Esophagus squamous epithelium (tissue), 5 donors: ENCODE measurements around the gene GREM1. TPM values are rescaled to one million over a fixed set of nuclear protein-coding genes. Genes with fewer than 3 reads are reported as not detected.

Source experiments
- DNase-seq: peaks from one replicate; lab custom pipeline; 2025; lab: John Stamatoyannopoulos, UW
- H3K27ac ChIP-seq, 4 donors: fragments of 200-600 bp; sonication (generic); one replicate each; pipeline ENCODE4 v1.5.1; 2016 to 2019; ENCODE audit warnings: mild to moderate bottlenecking in 1 of 4
- H3K27me3 ChIP-seq, 4 donors: fragments of 200-600 bp; sonication (generic); 1 replicate in 3 of 4; 2 replicates in 1 of 4; pipeline versions ENCODE4 v1.5.1 to v1.6.0; 2017 to 2021; ENCODE audit warnings: antibody characterized with exemption in 1 of 4
- H3K36me3 ChIP-seq, 3 donors: fragments of 200-600 bp; sonication (generic); one replicate each; pipeline ENCODE4 v1.5.1; 2016 to 2019
- H3K4me1 ChIP-seq, 3 donors: fragments of 200-600 bp; sonication (generic); one replicate each; pipeline ENCODE4 v1.5.1; 2017 to 2019
- H3K4me3 ChIP-seq, 4 donors: fragments of 200-600 bp; sonication (generic); 1 replicate in 3 of 4; 2 replicates in 1 of 4; pipeline ENCODE4 v1.5.1; 2016 to 2019; ENCODE audit warnings: mild to moderate bottlenecking in 2 of 4, moderate library complexity in 1 of 4
- H3K9me3 ChIP-seq, 3 donors: fragments of 200-600 bp; sonication (generic); one replicate each; pipeline ENCODE4 v1.5.1; 2016 to 2019
- POLR2A ChIP-seq, 4 donors: fragments of 450-650 bp; IDR thresholded peaks; one replicate each; pipeline ENCODE4 v1.6.1; 2017; ENCODE audit warnings: antibody characterized with exemption in 4 of 4, mild to moderate bottlenecking in 4 of 4, moderate library complexity in 3 of 4
- WGBS, 2 donors: methylation state at CpG; one replicate each; pipeline ENCODE4 v1.1.5; 2018; 5-methylcytosine and 5-hydroxymethylcytosine counted together
- intact Hi-C: fragments of 100-400 bp; cut with DNase I; formaldehyde crosslinking; loops from one replicate; pipeline ENCODE4 v1.15.0; 2022
- total RNA-seq, 4 donors: library from RNA; depleted of rRNA; stranded (reverse); fragments of >200 nt; gene quantifications; one replicate each; pipeline ENCODE4 v1.1.0, GENCODE V29; 2016
- TF ChIP-seq, protein P1 (sequence below), 6 experiments: fragments of 450-650 bp in 4 of 6; fragments of 200-600 bp in 2 of 6; sonication (generic) in 2 of 6; IDR thresholded peaks; one replicate each; pipeline ENCODE4 v1.5.1; 2016 to 2019; ENCODE audit warnings: antibody characterized with exemption in 6 of 6, mild to moderate bottlenecking in 4 of 6, moderate library complexity in 4 of 6
- donor health status: DM: yes; HTN: yes; CAD: no.

GREM1 gene
- total RNA-seq, 4 donors from 2014 or later, result 0.30 to 11.6 (median 6.4) TPM

GRCh38 chr15:32685576-32685975 lies 32.2 kb upstream of the GREM1 start:
- intact Hi-C loops, result no loop called here
- H3K9me3 ChIP-seq, result no peaks in the 10 kb centered on the region
- no peak for TF ChIP-seq POLR2A (IDR thresholded peaks at IDR 0.05)
- TF ChIP-seq, protein P1, sequence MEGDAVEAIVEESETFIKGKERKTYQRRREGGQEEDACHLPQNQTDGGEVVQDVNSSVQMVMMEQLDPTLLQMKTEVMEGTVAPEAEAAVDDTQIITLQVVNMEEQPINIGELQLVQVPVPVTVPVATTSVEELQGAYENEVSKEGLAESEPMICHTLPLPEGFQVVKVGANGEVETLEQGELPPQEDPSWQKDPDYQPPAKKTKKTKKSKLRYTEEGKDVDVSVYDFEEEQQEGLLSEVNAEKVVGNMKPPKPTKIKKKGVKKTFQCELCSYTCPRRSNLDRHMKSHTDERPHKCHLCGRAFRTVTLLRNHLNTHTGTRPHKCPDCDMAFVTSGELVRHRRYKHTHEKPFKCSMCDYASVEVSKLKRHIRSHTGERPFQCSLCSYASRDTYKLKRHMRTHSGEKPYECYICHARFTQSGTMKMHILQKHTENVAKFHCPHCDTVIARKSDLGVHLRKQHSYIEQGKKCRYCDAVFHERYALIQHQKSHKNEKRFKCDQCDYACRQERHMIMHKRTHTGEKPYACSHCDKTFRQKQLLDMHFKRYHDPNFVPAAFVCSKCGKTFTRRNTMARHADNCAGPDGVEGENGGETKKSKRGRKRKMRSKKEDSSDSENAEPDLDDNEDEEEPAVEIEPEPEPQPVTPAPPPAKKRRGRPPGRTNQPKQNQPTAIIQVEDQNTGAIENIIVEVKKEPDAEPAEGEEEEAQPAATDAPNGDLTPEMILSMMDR (IDR thresholded peaks at IDR 0.05), result no peak
- no peaks in the 10 kb centered on the region for H3K27me3 ChIP-seq
- WGBS, 2 donors, result 60 to 73% methylated on average over 1 of the region's 1 CpG
- no peak overlapping the region for H3K4me3 ChIP-seq
- no peaks in the 10 kb centered on the region for H3K36me3 ChIP-seq
- no peak for DNase-seq
- peak overlapping the region in 1 of 4 donors; percentile 3 for H3K27ac ChIP-seq
- H3K4me1 ChIP-seq, result peaks cover 0 to 8% (median 0%) of the 10 kb centered on the region in 3 donors

GRCh38 chr15:32687556-32687955 lies 30.2 kb upstream of the GREM1 start:
- peaks cover 0 to 8% (median 0%) of the 10 kb centered on the region in 3 donors for H3K4me1 ChIP-seq
- 38 to 52% methylated on average over 5 of the region's 5 CpGs for WGBS, 2 donors
- no peak overlapping the region for H3K27ac ChIP-seq
- no peak for DNase-seq
- no peaks in the 10 kb centered on the region for H3K36me3 ChIP-seq
- no peak for TF ChIP-seq POLR2A (IDR thresholded peaks at IDR 0.05)
- TF ChIP-seq, protein P1 (IDR thresholded peaks at IDR 0.05), result no peak
- no peaks in the 10 kb centered on the region for H3K9me3 ChIP-seq
- no peaks in the 10 kb centered on the region for H3K27me3 ChIP-seq
- intact Hi-C loops, result no loop called here
- H3K4me3 ChIP-seq, result no peak overlapping the region

GRCh38 chr15:32688151-32688639 lies 29.6 kb upstream of the GREM1 start:
- Histone ChIP-seq H3K4me1 (peaks cover 0 to 8% (median 0%) of the 10 kb centered on the region in 3 donors), H3K27me3 (no peaks in the 10 kb centered on the region), H3K27ac (no peak overlapping the region), H3K36me3 (no peaks in the 10 kb centered on the region), H3K4me3 (no peak overlapping the region), H3K9me3 (no peaks in the 10 kb centered on the region)
- intact Hi-C loops, result no loop called here
- TF ChIP-seq, protein P1 (IDR thresholded peaks at IDR 0.05), result no peak
- TF ChIP-seq POLR2A (IDR thresholded peaks at IDR 0.05), result no peak
- WGBS, 2 donors, result 39 to 45% methylated on average over 2 of the region's 2 CpGs
- DNase-seq, result no peak

DNA sequence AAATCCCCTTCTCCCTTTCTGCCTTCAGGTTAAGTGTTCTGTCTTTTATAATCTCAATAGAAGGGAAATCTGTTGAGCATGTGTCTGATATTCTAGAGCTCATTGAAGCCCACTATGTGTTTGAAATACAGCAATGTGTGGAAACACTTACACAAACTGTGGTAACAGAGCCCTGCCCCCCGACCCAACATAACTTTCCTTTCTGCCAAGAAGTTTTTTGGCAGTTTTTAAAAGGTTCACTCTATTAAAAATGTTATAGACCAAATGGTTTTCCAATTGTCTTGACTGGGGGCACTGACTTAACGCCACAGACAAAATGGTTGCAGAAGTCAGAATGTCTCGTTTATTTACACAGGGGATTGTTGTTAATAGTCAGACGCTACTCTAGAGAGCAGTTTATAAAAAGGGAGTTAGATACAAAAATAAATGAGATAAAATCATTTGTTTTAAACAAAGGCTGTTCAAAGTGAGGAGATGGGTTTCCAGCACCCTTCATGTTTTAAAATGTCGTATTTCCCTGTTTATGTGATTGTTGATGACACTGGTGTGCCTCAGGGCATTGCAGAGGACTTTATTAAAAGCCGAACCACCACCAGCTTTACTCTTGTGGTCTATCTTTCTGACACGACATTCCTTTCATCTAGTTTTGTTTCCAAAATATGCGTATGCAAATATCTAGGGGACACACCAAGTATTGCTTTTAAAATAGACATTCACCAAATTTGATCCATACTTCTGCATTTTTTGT lies 26.7 kb upstream of the GREM1 start:
- Histone ChIP-seq H3K27me3 (no peaks in the 10 kb centered on the region), H3K36me3 (no peaks in the 10 kb centered on the region), H3K4me3 (no peak overlapping the region), H3K9me3 (no peaks in the 10 kb centered on the region), H3K4me1 (no peaks in the 10 kb centered on the region), H3K27ac (no peak overlapping the region)
- no peak for DNase-seq
- TF ChIP-seq, protein P1 (IDR thresholded peaks at IDR 0.05), result no peak
- TF ChIP-seq POLR2A (IDR thresholded peaks at IDR 0.05), result no peak
- 59 to 65% methylated on average over 8 of the region's 8 CpGs for WGBS, 2 donors
- intact Hi-C loops, result no loop called here

DNA sequence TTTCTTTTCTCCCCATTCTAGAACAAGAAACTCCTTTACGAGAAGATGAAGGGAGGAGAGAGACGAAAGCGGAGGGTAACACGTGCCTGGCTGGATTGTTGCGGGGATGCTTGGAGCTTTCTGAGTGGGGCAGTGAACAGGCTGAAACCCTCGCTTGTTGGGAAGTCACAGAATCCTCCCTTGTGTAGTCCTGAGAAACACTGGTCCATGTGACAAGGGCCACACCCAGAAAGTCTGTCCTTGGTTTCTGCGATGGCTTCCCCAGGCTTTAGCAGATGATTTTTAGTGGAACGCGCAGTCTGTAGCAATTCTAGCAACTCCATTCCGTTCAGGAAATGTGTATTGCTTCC lies 26.1 kb upstream of the GREM1 start:
- TF ChIP-seq, protein P1 (IDR thresholded peaks at IDR 0.05), result no peak
- TF ChIP-seq POLR2A (IDR thresholded peaks at IDR 0.05), result no peak
- H3K27me3 ChIP-seq, result no peaks in the 10 kb centered on the region
- WGBS, 2 donors, result 81 to 92% methylated on average over 10 of the region's 10 CpGs
- no peak overlapping the region for H3K27ac ChIP-seq
- H3K36me3 ChIP-seq, result no peaks in the 10 kb centered on the region
- no peaks in the 10 kb centered on the region for H3K4me1 ChIP-seq
- H3K4me3 ChIP-seq, result no peak overlapping the region
- DNase-seq, result no peak
- H3K9me3 ChIP-seq, result no peaks in the 10 kb centered on the region
- intact Hi-C loops, result no loop called here
